ENCODE measurements around the gene EIF3K. TPM values are rescaled to one million over a fixed set of nuclear protein-coding genes. Genes with fewer than 3 reads are reported as not detected.

EIF3K gene
- total RNA-seq, 4 donors from 2014 or later = 417 to 543 (median 453) TPM

DNA sequence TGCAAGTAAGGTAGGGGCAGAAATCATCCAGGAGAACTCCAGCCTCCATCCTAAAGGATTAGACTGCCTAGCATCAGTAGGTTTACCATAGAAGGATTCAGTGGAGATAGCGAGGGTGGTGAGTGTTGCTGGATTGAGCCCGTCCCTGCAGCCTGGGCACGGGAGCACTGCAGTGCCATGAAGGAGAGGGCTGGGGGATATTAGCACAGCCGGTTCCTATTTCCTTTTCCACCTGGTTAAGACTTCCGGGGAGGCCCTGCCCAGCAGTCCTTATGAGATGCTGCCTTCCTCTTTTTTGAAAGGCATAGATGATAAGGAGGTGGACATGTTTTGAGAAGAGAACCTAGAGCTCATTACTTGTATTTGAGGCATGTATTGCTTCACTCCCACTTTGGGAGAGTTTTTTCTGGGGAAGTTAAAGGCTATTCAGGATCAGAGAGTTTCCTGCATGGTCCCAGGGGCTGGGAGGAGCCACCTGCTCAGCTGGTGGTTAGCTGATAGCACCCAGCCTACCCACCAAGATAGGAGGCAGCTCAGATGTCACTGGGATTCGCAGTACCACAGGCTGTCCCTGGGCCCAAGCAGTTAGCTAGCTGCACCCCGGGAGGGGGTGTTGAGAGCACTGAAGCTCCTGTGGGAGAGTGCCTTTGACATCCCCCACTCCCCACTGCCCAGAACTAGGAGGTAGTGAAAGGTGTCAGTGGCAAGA lies 45.7 kb downstream of the EIF3K start:
- DNase-seq (ENCODE audit: low spot score in 2 of 2) = no peak
- intact Hi-C loops (cut with DNase I; ENCODE audit: low total_unique reads) = no loop called here
- TF ChIP-seq, protein P1, sequence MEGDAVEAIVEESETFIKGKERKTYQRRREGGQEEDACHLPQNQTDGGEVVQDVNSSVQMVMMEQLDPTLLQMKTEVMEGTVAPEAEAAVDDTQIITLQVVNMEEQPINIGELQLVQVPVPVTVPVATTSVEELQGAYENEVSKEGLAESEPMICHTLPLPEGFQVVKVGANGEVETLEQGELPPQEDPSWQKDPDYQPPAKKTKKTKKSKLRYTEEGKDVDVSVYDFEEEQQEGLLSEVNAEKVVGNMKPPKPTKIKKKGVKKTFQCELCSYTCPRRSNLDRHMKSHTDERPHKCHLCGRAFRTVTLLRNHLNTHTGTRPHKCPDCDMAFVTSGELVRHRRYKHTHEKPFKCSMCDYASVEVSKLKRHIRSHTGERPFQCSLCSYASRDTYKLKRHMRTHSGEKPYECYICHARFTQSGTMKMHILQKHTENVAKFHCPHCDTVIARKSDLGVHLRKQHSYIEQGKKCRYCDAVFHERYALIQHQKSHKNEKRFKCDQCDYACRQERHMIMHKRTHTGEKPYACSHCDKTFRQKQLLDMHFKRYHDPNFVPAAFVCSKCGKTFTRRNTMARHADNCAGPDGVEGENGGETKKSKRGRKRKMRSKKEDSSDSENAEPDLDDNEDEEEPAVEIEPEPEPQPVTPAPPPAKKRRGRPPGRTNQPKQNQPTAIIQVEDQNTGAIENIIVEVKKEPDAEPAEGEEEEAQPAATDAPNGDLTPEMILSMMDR (IDR thresholded peaks at IDR 0.05) = no peak
- no peak for TF ChIP-seq POLR2A (IDR thresholded peaks at IDR 0.05)
- WGBS, 2 donors = 36 to 51% methylated on average over 6 to 7 of the region's 7 CpGs
- H3K4me3 ChIP-seq (ENCODE audit: low read depth, poor library complexity, severe bottlenecking) = no peak overlapping the region

DNA sequence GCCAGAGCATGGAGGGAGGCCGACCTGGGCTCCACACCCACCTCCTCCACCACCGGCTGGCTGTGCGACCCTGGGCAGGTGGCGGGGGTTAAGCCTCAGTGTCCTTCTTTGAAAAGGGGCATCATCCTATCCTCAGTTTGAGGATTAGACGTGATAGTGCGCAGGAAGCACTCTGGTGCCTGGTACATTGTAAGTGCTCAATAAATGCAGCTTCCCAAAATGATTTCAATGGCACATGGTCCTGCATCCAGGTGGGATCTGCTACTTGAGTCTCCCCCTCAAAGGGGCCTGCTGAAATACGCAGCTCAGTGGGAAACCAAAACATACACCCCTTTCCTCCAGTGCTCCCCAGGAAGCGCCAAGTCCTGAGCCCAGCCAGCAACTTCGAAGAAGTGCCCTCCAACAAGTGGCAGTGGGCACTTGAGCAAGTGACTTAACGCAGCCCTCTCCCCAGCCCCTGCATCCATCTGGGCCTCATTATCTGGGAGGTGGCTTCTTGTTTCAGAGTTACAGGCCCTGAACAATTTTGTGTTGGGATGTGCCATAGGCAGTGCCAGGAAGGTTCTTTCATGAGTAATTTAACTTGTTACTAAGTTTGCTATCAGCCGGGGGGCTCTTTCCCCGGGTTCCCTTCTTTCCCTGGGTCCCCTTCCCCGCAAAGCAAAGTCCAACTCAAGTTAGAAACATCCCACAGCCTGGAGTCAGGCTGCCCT lies 46.4 kb downstream of the EIF3K start:
- 49 to 56% methylated on average over 12 to 13 of the region's 13 CpGs for WGBS, 2 donors
- intact Hi-C loops (cut with DNase I; ENCODE audit: low total_unique reads) = no loop called here
- H3K4me3 ChIP-seq (ENCODE audit: low read depth, poor library complexity, severe bottlenecking) = no peak overlapping the region
- TF ChIP-seq, protein P1 (IDR thresholded peaks at IDR 0.05) = no peak
- no peak for TF ChIP-seq POLR2A (IDR thresholded peaks at IDR 0.05)
- DNase-seq (ENCODE audit: low spot score in 2 of 2) = no peak

DNA sequence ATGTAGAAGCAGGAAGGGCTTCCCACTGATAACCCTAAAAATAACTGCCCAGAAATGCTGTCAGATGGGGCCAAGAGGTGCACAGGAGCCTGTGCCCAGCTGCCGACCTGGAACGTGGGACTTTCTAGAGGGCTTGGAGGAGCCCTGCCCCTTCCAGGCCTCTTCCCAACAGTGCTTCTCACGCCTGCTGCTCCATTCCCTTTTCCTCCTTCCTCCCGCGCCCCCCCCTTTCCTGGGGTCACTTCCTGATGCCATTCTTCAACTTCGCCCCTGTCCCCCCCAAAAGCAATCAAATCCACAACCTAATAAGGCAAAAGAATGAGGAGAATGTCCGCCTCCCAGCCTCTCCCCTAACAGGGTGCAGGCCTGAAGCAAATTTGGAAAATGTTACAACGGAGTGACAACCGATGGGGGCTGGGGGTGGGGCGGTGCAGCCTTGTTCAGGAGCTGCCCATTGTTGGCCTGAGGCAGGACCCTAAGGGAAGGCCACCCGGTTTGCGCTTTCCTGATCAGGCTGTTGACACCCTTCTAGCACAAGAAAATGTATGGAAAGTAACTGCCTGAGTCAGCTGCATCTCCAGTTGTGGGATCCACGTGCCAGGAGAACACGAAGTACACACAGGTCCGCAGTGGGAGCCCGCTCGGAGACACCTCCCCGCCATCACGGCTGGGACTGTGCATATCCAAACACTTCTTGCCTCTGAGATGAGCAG lies 47.1 kb downstream of the EIF3K start:
- DNase-seq (ENCODE audit: low spot score in 2 of 2) = peak in 1 of 2 donors; percentile 93
- intact Hi-C loops (cut with DNase I; ENCODE audit: low total_unique reads) = no loop called here
- 27 to 28% methylated on average over 19 of the region's 19 CpGs for WGBS, 2 donors
- H3K4me3 ChIP-seq (ENCODE audit: low read depth, poor library complexity, severe bottlenecking) = no peak overlapping the region
- TF ChIP-seq POLR2A (IDR thresholded peaks at IDR 0.05) = no peak
- TF ChIP-seq, protein P1 (IDR thresholded peaks at IDR 0.05) = no peak

DNA sequence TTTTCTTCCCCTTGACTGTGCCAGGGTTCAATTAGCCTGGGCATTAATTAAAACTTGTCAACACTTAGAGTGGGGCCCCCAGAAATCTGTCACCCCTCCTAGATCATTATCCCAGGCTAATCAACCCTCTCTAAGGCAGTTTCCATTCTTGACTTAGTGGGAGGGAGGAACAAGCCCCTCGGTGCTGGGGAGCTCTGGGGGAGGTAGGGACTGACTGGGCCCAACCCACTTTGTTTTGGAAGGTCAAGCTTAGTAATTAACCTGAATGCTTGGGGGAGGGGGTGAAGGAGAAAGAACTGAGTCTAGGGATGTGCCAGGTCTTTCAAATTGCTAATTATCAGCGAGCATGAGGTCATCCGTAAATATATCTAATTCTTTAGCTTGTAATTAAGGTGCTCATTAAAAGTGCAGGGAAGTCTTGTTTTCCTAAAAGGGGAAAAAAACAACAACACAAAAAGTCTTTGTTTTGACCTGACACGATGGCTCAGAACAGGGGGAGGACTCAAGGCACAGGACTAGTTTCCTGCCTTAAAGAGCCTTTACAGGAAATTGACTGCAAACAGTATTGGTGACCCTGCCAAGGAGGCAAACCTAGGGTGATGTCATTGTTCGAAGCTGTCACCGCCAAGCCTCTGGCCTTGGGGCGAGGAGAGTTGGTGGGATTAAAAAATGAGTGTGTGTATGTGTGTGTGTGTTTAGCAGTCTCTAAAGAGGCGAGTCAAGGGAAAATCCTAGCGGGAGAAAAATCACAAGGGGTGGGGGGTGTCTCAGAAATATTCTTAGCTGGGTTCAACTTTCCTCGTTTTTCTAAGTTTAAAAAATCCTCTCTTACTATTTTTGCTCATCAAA lies 47.9 kb downstream of the EIF3K start:
- intact Hi-C loops (cut with DNase I; ENCODE audit: low total_unique reads) = no loop called here
- TF ChIP-seq POLR2A (IDR thresholded peaks at IDR 0.05) = no peak
- H3K4me3 ChIP-seq (ENCODE audit: low read depth, poor library complexity, severe bottlenecking) = no peak overlapping the region
- 15 to 19% methylated on average over 10 of the region's 10 CpGs for WGBS, 2 donors
- no peak for DNase-seq (ENCODE audit: low spot score in 2 of 2)

DNA sequence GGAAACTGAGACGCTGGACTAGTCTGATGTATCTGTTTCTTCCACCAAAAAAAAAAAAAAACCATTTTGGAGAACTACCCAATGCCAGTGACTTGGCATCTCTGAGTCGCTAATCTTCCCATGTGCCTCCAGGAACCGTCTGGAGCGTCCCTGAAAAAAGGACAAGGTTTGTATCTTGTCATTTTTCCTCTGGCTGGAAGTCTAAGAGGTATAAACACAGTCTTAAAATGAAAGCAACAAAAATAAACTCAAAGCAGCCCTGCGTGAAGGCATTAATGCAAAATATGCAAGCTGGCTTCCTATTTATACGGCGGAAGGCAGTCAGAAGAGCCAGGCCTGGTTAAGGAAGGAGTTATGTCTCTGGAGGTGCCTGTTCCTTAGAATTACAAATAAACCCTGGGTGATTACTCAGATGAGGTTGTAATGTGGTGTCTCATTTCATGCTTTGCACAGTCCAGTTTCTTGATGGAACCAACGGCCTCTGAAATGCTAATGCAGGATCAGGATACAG lies 48.7 kb downstream of the EIF3K start:
- H3K4me3 ChIP-seq (ENCODE audit: low read depth, poor library complexity, severe bottlenecking) = no peak overlapping the region
- intact Hi-C loops (cut with DNase I; ENCODE audit: low total_unique reads) = no loop called here
- TF ChIP-seq, protein P1 (IDR thresholded peaks at IDR 0.05) = no peak
- TF ChIP-seq POLR2A (IDR thresholded peaks at IDR 0.05) = no peak
- WGBS, 2 donors = 21 to 27% methylated on average over 8 of the region's 8 CpGs
- no peak for DNase-seq (ENCODE audit: low spot score in 2 of 2)
